GM19240 (cell line): ENCODE measurements around the gene TEDC2.

Source experiments
- DNase-seq: peaks from one replicate; pipeline ENCODE4 v3.0.0; 2011; ENCODE audit warnings: low spot score; ENCODE audit not compliant: insufficient read length

Gene TEDC2

DNA sequence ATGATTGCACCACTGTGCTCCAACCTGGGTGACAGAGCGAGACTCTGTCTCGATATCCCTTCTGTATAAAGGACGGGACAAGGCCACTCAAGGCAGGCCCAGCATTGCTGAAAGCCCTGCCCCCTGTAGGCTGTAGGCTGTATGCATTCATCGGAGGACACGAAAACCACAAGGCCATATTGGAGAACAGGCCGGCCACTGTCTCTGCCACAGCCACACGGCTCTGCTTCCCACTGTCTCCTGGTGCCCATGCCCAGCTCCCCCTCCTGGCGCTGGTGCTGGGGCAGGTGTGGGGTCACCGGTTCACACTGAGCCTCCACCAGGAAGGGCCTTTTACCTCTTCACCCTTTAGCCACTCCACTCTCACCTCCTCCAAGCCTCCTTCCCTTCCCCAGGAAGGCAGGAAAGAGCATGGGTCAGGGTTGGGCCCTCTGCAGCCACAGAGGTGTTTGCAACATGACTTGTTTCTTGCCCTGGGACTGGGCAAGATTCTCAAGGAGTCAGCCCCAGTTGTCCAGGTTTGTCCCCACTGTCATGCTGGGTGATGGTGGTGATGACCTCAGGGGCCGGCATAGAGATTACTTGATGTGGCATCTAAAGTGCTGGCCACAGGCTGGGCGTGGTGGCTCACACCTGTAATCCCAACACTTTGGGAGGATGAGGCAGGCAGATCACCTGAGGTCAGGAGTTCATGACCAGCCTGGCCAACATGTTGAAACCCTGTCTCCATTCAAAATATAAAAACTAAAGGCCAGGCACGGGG lies 5.9 kb downstream of the TEDC2 start:
- DNase-seq: no peak

DNA sequence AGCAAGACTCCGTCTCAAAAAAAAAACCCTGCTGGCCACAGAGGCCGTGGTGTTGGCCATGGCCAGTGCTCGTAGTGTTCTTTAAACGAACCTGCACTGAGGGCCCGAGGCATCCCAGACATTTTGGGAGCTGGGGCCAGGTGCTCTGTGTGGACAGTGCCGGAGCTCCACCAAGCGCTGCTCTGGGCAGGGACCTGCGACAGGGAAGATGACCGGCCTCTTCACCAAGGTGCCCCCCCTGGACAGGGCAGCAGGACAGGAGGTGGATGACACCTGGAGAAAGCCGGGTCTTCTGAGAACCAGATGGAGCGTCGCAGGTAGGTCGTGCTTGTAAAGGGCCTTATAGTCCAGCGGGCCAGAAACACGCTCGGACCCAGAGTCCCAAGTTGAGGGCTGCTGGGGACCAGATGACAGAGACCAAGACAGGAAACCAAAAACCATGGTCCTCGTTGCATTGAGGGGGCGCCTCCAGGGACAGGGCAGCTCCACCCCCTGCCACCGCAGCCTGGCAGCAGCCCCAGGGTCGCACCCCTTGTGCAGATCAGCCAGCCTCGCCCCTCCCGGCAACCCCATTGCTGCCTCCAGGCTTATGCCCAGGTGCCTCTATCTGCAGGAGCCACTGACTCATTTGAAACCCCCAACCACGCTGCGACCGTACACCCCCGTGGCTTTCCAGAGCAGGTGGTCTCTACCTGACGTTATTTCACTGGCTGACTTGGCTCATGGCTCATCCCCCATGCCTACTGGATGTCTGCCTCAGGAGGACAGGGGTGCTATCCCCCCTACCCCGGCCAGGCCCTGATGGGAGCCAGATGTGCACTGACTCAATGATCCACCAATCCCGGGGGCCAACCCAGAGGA lies 7.0 kb downstream of the TEDC2 start:
- DNase-seq: no peak

DNA sequence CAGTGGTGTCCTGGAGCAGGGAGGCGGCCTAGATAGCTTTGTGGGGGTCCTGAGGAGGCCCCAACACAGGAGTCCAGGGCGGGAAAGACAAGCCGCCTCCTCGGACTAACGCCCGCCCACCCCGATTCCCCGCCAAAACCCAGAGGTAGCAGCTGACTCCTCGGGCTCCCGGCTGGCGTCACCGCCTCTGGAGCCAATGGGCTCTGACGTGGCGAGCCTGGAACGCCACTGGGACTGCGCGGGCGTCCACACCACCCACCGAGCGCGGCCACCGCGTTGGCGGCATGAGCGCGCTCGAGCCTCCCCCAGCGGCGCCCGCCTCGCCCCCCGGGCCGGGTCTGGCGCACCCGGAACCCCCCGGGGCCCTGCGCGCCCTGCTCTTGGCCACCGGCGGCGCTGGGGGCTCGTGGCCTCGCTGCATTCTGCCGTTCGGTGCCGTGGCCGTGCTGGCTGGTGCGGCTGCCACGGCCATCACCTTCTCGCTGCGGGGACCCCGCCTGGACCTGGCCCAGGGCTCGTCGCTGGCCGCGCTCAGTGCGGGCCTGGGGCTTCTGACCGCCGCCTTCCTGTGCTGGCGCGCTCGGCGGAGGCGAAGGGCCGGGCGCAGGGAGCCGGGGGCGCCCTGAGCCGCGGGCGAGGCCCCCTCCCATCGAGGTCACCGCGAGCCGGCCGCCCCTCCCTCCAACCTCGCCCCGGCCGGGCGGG lies 7.8 kb downstream of the TEDC2 start:
- no peak for DNase-seq

DNA sequence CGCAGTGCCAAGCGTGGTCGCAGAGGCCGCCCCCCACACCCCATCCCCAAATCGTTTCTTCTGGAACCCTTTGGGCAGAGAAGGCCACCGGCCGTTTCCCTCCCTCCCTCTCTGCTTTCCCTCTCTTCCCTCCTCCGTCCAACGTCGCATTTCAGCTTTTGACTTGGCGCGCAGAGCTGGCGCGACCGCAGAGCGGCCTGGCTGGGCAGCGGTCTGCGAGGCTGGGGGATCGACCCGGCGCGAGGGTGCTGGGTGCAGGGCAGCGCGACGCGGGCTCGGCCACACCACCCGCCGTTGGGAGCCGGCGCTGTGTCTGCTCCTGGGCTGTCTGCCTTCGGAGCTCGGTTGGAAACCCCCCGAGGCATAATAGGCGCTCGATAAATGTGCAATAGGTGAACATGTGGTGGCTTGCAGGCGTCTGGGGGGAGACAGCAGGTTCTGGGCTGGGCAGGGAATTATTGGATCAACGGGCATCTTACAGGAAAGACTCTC lies 8.4 kb downstream of the TEDC2 start:
- no peak for DNase-seq

DNA sequence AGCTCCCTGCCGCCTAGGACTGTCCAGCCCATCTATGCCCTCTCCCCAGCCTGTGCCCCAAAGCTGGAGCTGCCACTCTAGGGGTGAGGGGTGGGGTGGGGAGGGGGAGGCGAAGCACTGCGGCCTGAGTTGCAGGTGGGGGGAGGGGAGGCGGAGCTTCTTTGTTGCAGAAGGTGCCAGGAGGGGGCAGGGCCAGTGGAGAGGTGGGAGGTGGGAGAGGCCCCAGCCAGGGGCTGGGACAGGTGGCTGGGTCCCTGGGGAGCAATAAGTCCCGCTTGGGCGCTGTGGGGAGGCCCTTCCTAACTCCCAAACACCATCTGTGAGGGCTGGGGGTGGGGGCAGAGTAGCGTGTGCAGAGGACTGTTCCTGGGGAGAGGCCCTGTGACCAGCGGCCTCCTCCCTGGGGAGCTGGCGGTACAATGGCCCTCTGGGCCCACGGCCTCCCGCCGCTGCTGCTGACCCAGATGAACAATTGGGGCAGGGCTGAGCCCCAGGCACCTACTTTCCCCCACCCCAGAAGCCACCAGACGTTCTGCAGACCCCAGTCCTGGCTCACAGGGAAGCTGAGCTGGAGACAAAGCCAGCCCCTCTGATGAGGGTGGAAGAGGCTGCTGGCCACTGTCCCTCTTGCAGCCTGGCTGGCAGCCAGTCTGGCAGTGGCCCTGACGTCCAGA lies 9.0 kb downstream of the TEDC2 start:
- DNase-seq: no peak

DNA sequence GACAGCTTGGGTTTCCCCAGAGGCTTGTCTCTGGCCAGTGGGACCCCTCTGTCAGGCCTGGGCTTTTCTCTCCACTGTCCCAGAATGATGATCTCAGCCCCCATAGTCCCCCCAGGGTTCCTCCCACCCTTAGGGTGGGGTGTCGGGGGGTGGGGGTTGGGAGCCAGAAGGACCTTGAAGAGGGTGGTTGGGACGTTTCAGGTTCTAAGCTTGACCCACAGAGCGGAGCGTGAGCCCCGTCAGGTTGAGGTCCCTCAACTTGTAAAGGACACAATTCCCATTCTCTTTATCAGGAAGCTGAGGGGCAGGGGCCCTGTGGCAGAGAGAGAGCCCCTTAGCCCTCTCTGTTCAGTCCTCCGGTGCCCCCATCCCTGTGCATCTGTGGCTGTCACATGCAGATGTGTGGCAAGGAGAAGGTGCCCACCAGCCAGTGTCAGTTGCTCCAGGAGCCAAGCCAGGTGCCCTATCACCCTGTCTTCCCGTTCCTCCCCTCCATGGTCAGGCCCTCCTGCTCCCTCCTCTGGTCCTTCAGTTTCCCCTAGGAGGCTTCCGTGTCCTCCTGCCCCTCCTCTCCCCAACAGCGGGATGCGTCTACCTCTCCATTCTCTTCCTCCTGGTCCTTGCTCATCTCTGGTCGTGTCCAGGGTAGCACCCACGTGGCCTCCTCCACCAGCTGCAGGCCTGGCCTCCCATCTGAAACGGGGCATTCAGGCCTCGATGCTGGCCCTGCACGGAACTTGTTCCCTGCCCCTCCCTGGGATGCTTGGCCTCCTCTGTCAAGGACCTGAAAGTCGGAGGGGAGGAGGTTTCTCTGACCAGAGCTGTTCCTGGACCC lies 9.7 kb downstream of the TEDC2 start:
- DNase-seq: no peak

DNA sequence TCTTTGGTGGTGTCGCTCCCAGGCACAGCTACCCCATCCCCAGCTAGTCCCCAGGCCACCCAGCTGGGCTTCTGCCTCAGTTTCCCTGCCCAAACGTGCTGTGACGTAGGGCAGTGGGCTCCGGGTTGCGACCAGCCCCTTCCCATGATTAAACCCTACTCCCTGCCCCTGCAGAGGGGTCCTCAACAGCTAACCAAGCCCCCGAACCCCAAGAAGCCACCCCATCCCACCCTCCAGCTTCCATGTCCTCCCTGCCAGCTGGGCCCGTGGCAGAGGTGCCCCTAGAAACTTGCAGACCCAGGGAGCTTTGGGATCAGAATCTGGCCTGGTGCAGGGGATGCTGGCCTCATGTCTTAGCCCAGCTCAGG lies 10.3 kb downstream of the TEDC2 start:
- no peak for DNase-seq

DNA sequence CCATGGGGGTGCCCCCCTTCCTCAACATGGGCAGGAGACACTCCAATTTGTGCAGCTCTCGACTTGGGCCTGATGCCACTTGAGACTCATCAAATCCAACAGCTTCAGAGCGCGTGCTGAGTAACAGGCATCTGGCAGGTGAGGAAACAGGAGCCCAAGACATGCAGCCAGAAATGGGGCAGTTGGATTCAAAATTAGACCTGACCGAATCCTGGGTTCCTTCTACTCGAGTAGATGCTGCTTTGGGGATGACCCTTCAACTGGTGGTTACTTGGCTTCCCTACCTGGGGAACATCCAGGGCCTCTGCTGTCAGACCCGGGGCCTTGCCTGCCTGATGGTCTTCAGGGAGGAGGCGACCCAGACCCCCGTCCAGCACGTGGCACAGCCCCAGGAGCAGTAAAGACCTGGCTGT lies 10.7 kb downstream of the TEDC2 start:
- no peak for DNase-seq

DNA sequence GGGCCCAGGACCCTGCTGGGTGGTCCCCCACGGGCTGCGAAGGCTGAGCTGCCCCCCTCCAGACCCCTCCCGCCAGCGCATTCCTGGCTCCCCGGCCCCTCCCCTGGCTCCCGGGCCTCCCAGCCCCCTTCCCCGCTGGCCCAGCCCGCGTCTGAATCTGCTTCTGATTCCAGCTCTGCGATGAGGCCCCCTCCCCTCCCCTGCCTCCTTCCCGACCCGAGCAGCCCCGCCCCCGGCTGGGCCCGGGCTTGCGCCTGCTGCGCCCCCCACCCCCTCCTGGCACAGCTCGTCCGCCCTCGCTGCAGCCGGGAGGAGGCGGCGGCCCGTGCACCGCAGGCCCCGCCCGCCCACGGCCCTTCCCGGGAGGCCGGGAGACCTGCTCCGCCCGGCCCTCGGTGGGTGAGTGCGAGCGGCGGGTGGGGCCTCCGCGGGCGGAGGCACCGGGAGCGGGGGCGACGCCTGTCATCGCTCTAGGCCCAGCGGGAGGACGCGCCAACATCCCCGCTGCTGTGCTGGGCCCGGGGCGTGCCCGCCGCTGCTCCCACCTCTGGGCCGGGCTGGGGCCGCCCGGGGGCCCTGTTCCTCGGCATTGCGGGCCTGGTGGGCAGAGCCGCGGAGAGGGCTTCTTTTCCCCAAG lies 11.2 kb downstream of the TEDC2 start, which contains the start of gene NTN3:
NTN3 (plus strand) TSS at position 282 of the 637 bp plus-strand sequence. CDS start 405 bp downstream, outside the sequence.
- no peak for DNase-seq

DNA sequence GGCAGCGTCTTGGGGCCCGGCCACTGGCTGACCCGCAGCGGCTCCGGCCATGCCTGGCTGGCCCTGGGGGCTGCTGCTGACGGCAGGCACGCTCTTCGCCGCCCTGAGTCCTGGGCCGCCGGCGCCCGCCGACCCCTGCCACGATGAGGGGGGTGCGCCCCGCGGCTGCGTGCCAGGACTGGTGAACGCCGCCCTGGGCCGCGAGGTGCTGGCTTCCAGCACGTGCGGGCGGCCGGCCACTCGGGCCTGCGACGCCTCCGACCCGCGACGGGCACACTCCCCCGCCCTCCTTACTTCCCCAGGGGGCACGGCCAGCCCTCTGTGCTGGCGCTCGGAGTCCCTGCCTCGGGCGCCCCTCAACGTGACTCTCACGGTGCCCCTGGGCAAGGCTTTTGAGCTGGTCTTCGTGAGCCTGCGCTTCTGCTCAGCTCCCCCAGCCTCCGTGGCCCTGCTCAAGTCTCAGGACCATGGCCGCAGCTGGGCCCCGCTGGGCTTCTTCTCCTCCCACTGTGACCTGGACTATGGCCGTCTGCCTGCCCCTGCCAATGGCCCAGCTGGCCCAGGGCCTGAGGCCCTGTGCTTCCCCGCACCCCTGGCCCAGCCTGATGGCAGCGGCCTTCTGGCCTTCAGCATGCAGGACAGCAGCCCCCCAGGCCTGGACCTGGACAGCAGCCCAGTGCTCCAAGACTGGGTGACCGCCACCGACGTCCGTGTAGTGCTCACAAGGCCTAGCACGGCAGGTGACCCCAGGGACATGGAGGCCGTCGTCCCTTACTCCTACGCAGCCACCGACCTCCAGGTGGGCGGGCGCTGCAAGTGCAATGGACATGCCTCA lies 12.0 kb downstream of the TEDC2 start:
- no peak for DNase-seq

DNA sequence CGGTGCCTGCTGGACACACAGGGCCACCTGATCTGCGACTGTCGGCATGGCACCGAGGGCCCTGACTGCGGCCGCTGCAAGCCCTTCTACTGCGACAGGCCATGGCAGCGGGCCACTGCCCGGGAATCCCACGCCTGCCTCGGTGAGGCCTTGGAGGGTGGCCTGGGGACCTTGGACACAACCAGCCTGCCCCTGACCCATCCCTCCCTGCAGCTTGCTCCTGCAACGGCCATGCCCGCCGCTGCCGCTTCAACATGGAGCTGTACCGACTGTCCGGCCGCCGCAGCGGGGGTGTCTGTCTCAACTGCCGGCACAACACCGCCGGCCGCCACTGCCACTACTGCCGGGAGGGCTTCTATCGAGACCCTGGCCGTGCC lies 12.6 kb downstream of the TEDC2 start:
- DNase-seq: no peak

DNA sequence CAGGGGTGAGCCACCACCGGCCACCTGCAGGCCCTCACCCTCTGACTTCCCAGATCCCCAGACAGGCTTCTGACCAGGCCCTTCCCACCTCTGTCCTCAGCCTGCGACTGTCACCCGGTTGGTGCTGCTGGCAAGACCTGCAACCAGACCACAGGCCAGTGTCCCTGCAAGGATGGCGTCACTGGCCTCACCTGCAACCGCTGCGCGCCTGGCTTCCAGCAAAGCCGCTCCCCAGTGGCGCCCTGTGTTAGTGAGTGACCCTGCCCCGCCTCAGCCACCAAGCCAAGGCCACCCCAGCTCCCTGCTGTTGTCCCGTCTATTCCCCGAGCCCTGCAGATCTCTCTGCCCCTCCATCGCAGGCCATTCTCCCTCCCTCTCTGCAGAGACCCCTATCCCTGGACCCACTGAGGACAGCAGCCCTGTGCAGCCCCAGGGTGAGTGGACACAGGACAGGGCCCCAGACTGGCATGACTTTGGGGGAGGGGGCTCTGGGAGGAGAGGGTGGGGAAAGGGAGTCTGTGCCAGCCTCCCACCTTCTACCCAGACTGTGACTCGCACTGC lies 13.1 kb downstream of the TEDC2 start:
- DNase-seq: no peak

DNA sequence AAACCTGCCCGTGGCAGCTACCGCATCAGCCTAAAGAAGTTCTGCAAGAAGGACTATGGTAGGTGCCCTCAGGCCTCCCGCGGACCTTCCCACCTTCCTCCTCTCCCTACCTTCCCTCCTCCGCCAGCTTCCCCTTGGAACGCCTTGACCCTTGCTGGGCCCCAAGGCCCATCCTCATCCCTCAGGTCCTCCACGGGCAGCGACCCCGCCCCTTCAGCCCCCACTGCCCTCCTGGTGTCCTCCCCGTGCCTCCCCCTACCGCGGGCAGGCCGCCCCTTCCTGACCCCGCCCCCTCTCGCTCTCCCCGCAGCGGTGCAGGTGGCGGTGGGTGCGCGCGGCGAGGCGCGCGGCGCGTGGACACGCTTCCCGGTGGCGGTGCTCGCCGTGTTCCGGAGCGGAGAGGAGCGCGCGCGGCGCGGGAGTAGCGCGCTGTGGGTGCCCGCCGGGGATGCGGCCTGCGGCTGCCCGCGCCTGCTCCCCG lies 13.6 kb downstream of the TEDC2 start:
- no peak for DNase-seq

DNA sequence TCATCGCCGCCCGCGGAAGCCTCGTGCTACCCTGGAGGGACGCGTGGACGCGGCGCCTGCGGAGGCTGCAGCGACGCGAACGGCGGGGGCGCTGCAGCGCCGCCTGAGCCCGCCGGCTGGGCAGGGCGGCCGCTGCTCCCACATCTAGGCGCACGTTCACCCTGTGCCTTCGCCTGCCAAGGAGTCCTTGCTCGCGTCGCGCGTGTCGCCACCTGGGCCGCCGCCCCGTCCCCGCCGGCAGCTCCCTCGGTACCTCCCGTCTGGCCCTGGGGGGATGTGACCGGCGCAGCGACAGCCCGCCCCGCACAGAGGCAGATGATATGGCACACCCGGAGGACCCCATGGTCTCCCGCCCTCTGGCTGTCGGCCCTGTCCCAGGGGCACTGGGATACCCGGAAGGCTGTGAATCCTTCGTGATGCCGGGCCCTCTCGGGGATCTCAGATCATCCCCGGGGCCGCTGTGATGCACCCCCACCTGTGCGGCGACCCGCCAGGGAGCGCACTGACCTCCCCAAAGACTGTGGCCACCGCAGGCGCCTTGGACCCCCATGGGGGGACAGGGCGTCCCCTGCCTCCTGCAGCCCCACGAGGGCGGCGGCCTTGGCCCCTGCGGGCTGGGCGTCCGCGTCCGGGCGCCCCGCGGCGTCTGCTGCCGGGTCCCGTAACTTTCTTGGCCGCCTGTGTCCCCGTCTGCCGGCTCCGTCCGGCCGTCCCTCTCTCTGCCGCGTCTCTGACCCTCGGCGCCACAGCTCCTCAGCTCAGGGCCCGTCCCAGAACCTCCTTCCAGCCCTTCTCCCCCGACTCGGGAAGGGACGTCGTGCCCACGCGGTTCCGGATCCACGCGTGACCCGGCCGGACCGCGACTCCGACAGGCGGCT lies 14.3 kb downstream of the TEDC2 start:
- no peak for DNase-seq

DNA sequence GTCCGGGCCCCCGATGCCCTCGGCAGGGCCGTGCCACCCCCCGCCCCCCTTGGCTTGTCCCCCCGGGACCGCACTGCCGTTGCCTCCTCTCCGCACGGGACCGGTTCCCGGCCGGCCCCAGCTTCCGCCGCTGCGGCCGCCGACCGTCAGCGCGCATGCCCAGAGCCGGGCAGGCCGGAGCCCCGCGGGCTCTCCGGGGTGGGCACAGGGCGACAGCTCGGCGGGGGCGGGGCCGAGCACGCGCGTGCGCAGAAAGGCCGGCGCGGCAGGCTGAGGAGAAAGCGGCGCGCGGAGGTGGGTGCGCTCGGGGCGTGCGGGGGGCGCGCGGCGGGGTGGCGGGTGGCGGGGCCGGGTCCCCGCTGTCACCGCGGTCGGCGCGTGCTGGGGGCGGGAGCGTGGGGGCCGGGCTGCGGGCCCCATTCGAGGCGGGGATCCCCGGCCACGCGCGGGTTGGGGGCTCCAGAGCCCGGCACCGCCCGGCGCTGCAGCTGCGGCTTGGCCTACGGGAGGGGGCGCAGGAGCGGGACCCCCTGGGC lies 15.0 kb downstream of the TEDC2 start, which contains the start of gene TBC1D24:
TBC1D24 (plus strand) TSS at position 251 of the 536 bp plus-strand sequence. CDS start 21,022 bp downstream, outside the sequence.
- DNase-seq: peak; percentile 99

DNA sequence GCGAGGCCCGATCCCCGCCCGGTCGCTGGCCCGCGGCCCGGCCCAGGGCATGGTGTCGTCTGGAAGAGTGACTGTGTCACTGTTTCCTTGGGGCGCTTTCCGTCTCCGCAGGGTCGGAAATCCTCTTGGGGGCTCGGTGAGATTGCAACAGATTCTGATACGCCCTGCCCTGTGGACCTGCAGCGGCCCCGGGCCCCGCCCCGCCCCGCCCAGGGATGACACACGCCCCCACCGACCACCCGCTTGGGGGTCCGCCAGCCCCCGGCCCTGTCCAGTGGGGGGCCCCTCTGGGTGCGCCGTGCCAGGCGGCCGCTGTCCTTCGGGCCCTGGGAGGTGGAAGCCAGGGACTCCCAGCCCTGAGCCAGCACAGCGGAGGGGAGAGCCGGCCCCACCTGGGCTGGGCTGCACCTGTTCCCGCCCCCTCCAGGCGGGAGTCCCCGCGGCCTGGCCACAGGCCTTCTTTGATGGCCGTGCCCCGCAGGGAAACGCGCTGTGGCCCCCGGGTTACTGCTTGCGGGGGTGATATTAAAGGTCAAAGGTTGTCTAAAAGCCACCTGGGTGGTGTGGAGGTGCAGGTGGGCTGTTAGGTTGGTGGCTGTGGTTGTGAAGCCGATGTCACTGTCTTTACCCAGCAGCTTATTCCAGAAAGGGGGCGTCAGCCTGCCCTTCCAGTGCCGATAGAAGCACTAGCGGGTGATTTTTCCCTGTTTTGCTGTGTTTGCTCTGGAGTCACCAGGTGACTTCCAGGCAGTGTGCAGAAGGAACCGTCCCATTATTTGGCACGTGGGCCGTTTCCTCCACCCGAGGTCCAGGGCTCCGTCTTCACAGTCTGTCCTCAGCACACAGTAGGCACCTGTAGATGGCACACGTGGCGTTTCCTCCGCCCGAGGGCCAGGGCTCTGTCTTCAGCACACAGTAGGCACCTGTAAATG lies 15.8 kb downstream of the TEDC2 start:
- DNase-seq: no peak
